B cell (primary cell): ENCODE data around the gene ADI1.

Experiments
- EZH2 ChIP-seq: IDR thresholded peaks from 2 replicates; pipeline ENCODE4 v1.6.1; 2012; ENCODE audit warnings: borderline replicate concordance, low read depth, mild to moderate bottlenecking, moderate library complexity, low read length; ENCODE audit not compliant: insufficient read depth, poor library complexity, severe bottlenecking
- TF ChIP-seq, protein P1 (sequence below): fragments of 200-600 bp; IDR thresholded peaks from one replicate; pipeline ENCODE4 v1.8.0; 2022; ENCODE audit warnings: antibody characterized with exemption, mild to moderate bottlenecking

DNA sequence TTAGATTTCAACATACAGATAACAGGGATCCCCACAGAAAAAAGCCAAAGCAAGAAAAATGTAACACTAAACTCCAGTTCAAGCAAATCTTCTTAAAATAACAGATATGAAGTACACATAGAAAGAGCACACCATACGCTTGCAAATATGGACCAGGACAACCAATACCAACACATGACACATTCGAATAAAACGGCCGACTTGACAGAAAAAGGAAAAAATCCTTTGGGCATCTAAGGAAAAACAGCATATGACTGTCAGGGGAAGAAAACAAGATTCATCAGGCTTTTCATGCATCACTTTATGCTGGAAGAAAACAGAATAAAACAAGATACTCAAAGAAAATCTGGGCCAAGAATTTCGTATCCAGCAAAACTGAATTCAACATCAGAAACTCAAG lies 22.8 kb upstream of the ADI1 start:
- TF ChIP-seq, protein P1, sequence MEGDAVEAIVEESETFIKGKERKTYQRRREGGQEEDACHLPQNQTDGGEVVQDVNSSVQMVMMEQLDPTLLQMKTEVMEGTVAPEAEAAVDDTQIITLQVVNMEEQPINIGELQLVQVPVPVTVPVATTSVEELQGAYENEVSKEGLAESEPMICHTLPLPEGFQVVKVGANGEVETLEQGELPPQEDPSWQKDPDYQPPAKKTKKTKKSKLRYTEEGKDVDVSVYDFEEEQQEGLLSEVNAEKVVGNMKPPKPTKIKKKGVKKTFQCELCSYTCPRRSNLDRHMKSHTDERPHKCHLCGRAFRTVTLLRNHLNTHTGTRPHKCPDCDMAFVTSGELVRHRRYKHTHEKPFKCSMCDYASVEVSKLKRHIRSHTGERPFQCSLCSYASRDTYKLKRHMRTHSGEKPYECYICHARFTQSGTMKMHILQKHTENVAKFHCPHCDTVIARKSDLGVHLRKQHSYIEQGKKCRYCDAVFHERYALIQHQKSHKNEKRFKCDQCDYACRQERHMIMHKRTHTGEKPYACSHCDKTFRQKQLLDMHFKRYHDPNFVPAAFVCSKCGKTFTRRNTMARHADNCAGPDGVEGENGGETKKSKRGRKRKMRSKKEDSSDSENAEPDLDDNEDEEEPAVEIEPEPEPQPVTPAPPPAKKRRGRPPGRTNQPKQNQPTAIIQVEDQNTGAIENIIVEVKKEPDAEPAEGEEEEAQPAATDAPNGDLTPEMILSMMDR: no peak
- no peak for TF ChIP-seq EZH2
